HepG2 (cell line): ENCODE data around the gene ZKSCAN1. TPM values are rescaled to one million over a fixed set of nuclear protein-coding genes. Genes with fewer than 3 reads are reported as not detected.

Source experiments
- ATM ChIP-seq: fragments of 450-650 bp; IDR thresholded peaks from 2 replicates; pipeline ENCODE4 v1.7.1; 2017; ENCODE audit warnings: mild to moderate bottlenecking, borderline replicate concordance
- BRCA1 ChIP-seq: sonication (generic); formaldehyde crosslinking; IDR thresholded peaks from 2 replicates; pipeline ENCODE4 v1.4.0; 2020; ENCODE audit warnings: missing genetic modification reagents
- BRD4 ChIP-seq: sonication (generic); formaldehyde crosslinking; IDR thresholded peaks from 2 replicates; pipeline ENCODE4 v1.4.0; 2020; ENCODE audit warnings: missing genetic modification reagents
- FOXO1 ChIP-seq: sonication (generic); formaldehyde crosslinking; IDR thresholded peaks from 2 replicates; pipeline ENCODE4 v1.4.0; 2020; ENCODE audit warnings: missing genetic modification reagents
- HOXD1 ChIP-seq: sonication (generic); formaldehyde crosslinking; IDR thresholded peaks from 2 replicates; pipeline ENCODE4 v1.5.0; 2020; ENCODE audit warnings: missing genetic modification reagents
- KMT2B ChIP-seq: IDR thresholded peaks from 2 replicates; pipeline ENCODE4 v1.6.1; 2016; ENCODE audit warnings: missing genetic modification reagents, missing compliant biosample characterization
- MAZ ChIP-seq, 2 experiments: sonication (generic) in 1 of 2; formaldehyde crosslinking in 1 of 2; IDR thresholded peaks; 2 replicates each; pipeline versions ENCODE4 v1.5.0 to v1.6.1; 2012 to 2020; ENCODE audit warnings: low read depth in 2 of 2, mild to moderate bottlenecking in 2 of 2, borderline replicate concordance in 1 of 2, improper control_type of control experiment in 1 of 2, low read length in 1 of 2, missing genetic modification reagents in 1 of 2, moderate library complexity in 1 of 2
- NCOR1 ChIP-seq: fragments of 200-600 bp; sonication (generic); IDR thresholded peaks from 2 replicates; pipeline ENCODE4 v1.7.0; 2017; ENCODE audit warnings: antibody characterized with exemption, low read length, borderline replicate concordance
- POGZ ChIP-seq: sonication (generic); formaldehyde crosslinking; IDR thresholded peaks from 2 replicates; pipeline ENCODE4 v1.4.0; 2020; ENCODE audit warnings: mild to moderate bottlenecking, missing genetic modification reagents
- SMAD9 ChIP-seq: sonication (generic); formaldehyde crosslinking; IDR thresholded peaks from 2 replicates; pipeline ENCODE4 v1.5.1; 2020; ENCODE audit warnings: mild to moderate bottlenecking, missing genetic modification reagents
- ZNF260 ChIP-seq: sonication (generic); formaldehyde crosslinking; IDR thresholded peaks from 2 replicates; pipeline ENCODE4 v1.4.0; 2020; ENCODE audit warnings: missing genetic modification reagents, low read depth, mild to moderate bottlenecking, borderline replicate concordance
- ZNF350 ChIP-seq: sonication (generic); formaldehyde crosslinking; IDR thresholded peaks from 2 replicates; pipeline ENCODE4 v1.4.0; 2020; ENCODE audit warnings: mild to moderate bottlenecking, low read depth, missing genetic modification reagents, borderline replicate concordance
- ZNF496 ChIP-seq: sonication (generic); formaldehyde crosslinking; IDR thresholded peaks from 2 replicates; pipeline ENCODE4 v1.8.1; 2023; ENCODE audit warnings: mild to moderate bottlenecking, moderate library complexity, missing genetic modification reagents; ENCODE audit not compliant: insufficient replicate concordance
- ZNF83 ChIP-seq: sonication (generic); formaldehyde crosslinking; IDR thresholded peaks from 2 replicates; pipeline ENCODE4 v1.4.0; 2020; ENCODE audit warnings: missing genetic modification reagents, mild to moderate bottlenecking, borderline replicate concordance
- polyA plus RNA-seq, 8 experiments: library from polyadenylated mRNA; depleted of rRNA in 3 of 8; stranded (reverse) in 7 of 8; unstranded in 1 of 8; fragments of >200 nt; fragmentation: Illumina TruSeq in 4 of 8; extraction: Trizol in 4 of 8; gene quantifications; 2 replicates each; pipeline versions ENCODE4 v1.2.1 to v1.2.3, GENCODE V29; 2011 to 2016; ENCODE audit warnings: low read depth in 4 of 8, missing spikeins in 1 of 8, mixed read lengths in 1 of 8; ENCODE audit not compliant: insufficient read depth in 1 of 8
- total RNA-seq, 5 experiments: library from RNA; depleted of rRNA; stranded (reverse); fragments of >200 nt; fragmentation: Illumina TruSeq; extraction: Trizol; gene quantifications; 2 replicates each; pipeline ENCODE4 v1.2.3, GENCODE V29; 2016; ENCODE audit warnings: low read depth in 1 of 5
- TF ChIP-seq, protein P1 (sequence below): sonication (generic); formaldehyde crosslinking; conservative IDR thresholded peaks from 2 replicates; pipeline ENCODE4 v1.4.0; 2020; ENCODE audit warnings: mild to moderate bottlenecking, missing genetic modification reagents, moderate library complexity
- TF ChIP-seq, protein P2 (sequence below): sonication (generic); IDR thresholded peaks from 2 replicates; pipeline ENCODE4 v1.6.1; 2016; ENCODE audit warnings: low read depth, borderline replicate concordance
- TF ChIP-seq, protein P3 (sequence below): sonication (generic); formaldehyde crosslinking; IDR thresholded peaks from 2 replicates; pipeline ENCODE4 v1.4.0; 2020; ENCODE audit warnings: mild to moderate bottlenecking, missing genetic modification reagents, borderline replicate concordance
- TF ChIP-seq, protein P4 (sequence below): sonication (generic); formaldehyde crosslinking; IDR thresholded peaks from 2 replicates; pipeline ENCODE4 v1.4.0; 2020; ENCODE audit warnings: mild to moderate bottlenecking, missing genetic modification reagents
- TF ChIP-seq, protein P5 (sequence below): IDR thresholded peaks from 2 replicates; pipeline ENCODE4 v1.6.1; 2016; ENCODE audit warnings: missing compliant biosample characterization, missing genetic modification reagents, borderline replicate concordance

Gene ZKSCAN1
- total and polyA plus RNA-seq, 2 of the 13 experiments (the other 11 are each of a cell fraction or from before 2014, with no cell fraction given) = 46.4 to 60.6 TPM

DNA sequence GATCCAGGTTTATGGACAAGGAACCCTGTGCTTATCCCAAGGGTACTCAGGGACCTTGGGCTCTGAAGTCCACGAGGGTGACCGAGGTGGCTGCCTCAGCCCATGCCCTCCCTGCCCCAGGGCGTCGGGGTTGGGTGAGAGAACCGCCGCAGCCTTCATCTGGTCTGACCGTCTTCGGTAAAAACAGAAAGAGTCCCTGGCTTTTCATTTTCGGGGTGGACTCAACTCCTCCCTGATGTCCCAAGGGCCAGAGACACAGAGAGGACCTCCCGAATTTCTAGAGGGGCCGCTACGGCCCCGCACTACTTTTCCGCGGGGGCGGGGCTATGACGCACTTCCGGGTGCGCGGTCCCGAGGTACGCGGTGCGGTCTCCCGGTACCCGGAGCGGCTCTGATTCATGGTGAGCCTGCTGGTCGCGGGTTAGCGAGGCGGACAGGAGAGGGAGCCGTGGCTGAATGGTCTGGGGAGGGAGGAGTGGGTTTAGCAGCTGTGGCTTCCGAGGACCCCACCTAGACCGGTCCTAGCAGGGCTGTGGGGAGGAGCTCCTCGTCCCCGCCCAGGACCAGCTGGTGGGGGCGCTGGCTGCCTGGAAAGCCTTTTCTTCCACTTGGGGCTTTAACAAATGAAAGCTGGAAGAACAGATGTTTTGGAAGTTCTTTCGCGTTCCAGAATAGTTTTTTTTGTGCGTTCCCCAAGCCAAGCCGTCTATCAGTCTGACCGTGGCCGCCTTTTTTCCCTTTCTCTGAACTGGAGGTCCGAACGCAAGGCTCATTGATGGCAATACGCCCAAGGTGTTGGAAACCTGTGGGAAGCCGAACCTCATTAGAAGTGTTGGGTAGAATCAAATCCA, 34.3 kb downstream of the ZKSCAN1 start, which contains the start of gene ZSCAN21 (continued):
- TF ChIP-seq, protein P1, sequence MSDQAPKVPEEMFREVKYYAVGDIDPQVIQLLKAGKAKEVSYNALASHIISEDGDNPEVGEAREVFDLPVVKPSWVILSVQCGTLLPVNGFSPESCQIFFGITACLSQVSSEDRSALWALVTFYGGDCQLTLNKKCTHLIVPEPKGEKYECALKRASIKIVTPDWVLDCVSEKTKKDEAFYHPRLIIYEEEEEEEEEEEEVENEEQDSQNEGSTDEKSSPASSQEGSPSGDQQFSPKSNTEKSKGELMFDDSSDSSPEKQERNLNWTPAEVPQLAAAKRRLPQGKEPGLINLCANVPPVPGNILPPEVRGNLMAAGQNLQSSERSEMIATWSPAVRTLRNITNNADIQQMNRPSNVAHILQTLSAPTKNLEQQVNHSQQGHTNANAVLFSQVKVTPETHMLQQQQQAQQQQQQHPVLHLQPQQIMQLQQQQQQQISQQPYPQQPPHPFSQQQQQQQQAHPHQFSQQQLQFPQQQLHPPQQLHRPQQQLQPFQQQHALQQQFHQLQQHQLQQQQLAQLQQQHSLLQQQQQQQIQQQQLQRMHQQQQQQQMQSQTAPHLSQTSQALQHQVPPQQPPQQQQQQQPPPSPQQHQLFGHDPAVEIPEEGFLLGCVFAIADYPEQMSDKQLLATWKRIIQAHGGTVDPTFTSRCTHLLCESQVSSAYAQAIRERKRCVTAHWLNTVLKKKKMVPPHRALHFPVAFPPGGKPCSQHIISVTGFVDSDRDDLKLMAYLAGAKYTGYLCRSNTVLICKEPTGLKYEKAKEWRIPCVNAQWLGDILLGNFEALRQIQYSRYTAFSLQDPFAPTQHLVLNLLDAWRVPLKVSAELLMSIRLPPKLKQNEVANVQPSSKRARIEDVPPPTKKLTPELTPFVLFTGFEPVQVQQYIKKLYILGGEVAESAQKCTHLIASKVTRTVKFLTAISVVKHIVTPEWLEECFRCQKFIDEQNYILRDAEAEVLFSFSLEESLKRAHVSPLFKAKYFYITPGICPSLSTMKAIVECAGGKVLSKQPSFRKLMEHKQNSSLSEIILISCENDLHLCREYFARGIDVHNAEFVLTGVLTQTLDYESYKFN (CRISPR knock-in tag) = peak; percentile 43; the same call in 1 of the 2 replicates
- TF ChIP-seq, protein P2, sequence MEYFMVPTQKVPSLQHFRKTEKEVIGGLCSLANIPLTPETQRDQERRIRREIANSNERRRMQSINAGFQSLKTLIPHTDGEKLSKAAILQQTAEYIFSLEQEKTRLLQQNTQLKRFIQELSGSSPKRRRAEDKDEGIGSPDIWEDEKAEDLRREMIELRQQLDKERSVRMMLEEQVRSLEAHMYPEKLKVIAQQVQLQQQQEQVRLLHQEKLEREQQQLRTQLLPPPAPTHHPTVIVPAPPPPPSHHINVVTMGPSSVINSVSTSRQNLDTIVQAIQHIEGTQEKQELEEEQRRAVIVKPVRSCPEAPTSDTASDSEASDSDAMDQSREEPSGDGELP = peak; percentile 96
- TF ChIP-seq BRCA1 (CRISPR knock-in tag) (peak; percentile 61; the same call in 1 of the 2 replicates), NCOR1 (no peak), ZNF83 (CRISPR knock-in tag) (no peak), ZNF260 (CRISPR knock-in tag) (no peak), HOXD1 (peak; percentile 50; the same call in 1 of the 2 replicates), SMAD9 (CRISPR knock-in tag) (no peak), FOXO1 (CRISPR knock-in tag) (no peak), BRD4 (CRISPR knock-in tag) (0 out of 2 replicates have a peak, but pooled peaks have one; percentile 52), KMT2B (CRISPR knock-in tag) (peak; percentile 84; the same call in 1 of the 2 replicates), ZNF350 (CRISPR knock-in tag) (peak; percentile 70; the same call in 1 of the 2 replicates), ATM (no peak), MAZ (IDR thresholded peaks at IDR 0.05; ENCODE audit: borderline replicate concordance, low read depth, low read length) (no peak), MAZ (CRISPR knock-in tag; IDR thresholded peaks at IDR 0.05; ENCODE audit: low read depth) (peak; percentile 60), POGZ (CRISPR knock-in tag) (peak; percentile 72), ZNF496 (CRISPR knock-in tag) (no peak)
- TF ChIP-seq, protein P3, sequence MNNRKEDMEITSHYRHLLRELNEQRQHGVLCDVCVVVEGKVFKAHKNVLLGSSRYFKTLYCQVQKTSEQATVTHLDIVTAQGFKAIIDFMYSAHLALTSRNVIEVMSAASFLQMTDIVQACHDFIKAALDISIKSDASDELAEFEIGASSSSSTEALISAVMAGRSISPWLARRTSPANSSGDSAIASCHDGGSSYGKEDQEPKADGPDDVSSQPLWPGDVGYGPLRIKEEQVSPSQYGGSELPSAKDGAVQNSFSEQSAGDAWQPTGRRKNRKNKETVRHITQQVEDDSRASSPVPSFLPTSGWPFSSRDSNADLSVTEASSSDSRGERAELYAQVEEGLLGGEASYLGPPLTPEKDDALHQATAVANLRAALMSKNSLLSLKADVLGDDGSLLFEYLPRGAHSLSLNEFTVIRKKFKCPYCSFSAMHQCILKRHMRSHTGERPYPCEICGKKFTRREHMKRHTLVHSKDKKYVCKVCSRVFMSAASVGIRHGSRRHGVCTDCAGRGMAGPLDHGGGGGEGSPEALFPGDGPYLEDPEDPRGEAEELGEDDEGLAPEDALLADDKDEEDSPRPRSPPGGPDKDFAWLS (CRISPR knock-in tag) = no peak
- TF ChIP-seq, protein P4, sequence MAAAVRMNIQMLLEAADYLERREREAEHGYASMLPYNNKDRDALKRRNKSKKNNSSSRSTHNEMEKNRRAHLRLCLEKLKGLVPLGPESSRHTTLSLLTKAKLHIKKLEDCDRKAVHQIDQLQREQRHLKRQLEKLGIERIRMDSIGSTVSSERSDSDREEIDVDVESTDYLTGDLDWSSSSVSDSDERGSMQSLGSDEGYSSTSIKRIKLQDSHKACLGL (CRISPR knock-in tag) = no peak
- TF ChIP-seq, protein P5, sequence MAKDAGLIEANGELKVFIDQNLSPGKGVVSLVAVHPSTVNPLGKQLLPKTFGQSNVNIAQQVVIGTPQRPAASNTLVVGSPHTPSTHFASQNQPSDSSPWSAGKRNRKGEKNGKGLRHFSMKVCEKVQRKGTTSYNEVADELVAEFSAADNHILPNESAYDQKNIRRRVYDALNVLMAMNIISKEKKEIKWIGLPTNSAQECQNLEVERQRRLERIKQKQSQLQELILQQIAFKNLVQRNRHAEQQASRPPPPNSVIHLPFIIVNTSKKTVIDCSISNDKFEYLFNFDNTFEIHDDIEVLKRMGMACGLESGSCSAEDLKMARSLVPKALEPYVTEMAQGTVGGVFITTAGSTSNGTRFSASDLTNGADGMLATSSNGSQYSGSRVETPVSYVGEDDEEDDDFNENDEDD = no peak
